HG03025 (cell line): ENCODE results near the gene NCOA5.

Source experiments
- ATAC-seq: cut with Tn5 transposase; IDR thresholded peaks from one replicate; pipeline ENCODE4 v1.9.1; 2021; ENCODE audit warnings: mild to moderate bottlenecking, moderate library complexity; ENCODE audit not compliant: unreplicated experiment, low FRiP score

Gene NCOA5

GRCh38 chr20:46022411-46023147 is 67.2 kb downstream of the NCOA5 start:
- ATAC-seq, result no peak

- ATAC-seq, result no peak
Measured at GRCh38 chr20:46021361-46022359, 68.1 kb downstream of the NCOA5 start.

GRCh38 chr20:46020555-46020954 is 69.2 kb downstream of the NCOA5 start:
- no peak for ATAC-seq

- ATAC-seq, result no peak
Measured at GRCh38 chr20:46018611-46019010, 71.2 kb downstream of the NCOA5 start.

- no peak for ATAC-seq
Measured at GRCh38 chr20:46018112-46018511, 71.7 kb downstream of the NCOA5 start.

- no peak for ATAC-seq
Measured at GRCh38 chr20:46017272-46017671, 72.5 kb downstream of the NCOA5 start.

GRCh38 chr20:46014517-46015396 is 75.0 kb downstream of the NCOA5 start:
- no peak for ATAC-seq

GRCh38 chr20:46013829-46014516 is 75.8 kb downstream of the NCOA5 start:
- ATAC-seq, result no peak

- ATAC-seq, result no peak
Measured at GRCh38 chr20:46013322-46013828, 76.4 kb downstream of the NCOA5 start.

- ATAC-seq, result no peak
Measured at GRCh38 chr20:46012921-46013320, 76.8 kb downstream of the NCOA5 start.

GRCh38 chr20:46011631-46012482 is 77.9 kb downstream of the NCOA5 start:
- no peak for ATAC-seq
